Activated CD8-positive, alpha-beta T cell treated with anti-CD3 and anti-CD28 coated beads for 36 hours (primary cell): ENCODE data around the gene KISS1R. TPM values are rescaled to one million over a fixed set of nuclear protein-coding genes. Genes with fewer than 3 reads are reported as not detected.

Source experiments
- ATAC-seq: fragments of 200-7000 bp; cut with Tn5 transposase; one replicate; pipeline ENCODE4 v1.10.0; 2021; ENCODE audit warnings: mild to moderate bottlenecking, moderate library complexity
- CTCF ChIA-PET: fragments of 350-600 bp; sonication (Branson Sonifier 250); formaldehyde crosslinking; loops from one replicate; lab custom pipeline; 2021; ENCODE audit warnings: antibody characterized with exemption; lab: Charles Lee
- POLR2A ChIA-PET: fragments of 350-600 bp; sonication (Branson Sonifier 250); formaldehyde crosslinking; loops from one replicate; lab custom pipeline; 2021; ENCODE audit warnings: antibody characterized with exemption; lab: Charles Lee
- DNase-seq: peaks from one replicate; pipeline ENCODE4 v3.0.0-alpha.2; 2020
- H3K27ac Mint-ChIP-seq: one replicate; pipeline ENCODE4 v1.8.0; 2021; ENCODE audit warnings: mild to moderate bottlenecking, mixed read lengths
- H3K27me3 Mint-ChIP-seq: one replicate; pipeline ENCODE4 v1.8.0; 2021; ENCODE audit warnings: mixed read lengths
- H3K36me3 Mint-ChIP-seq: one replicate; pipeline ENCODE4 v1.8.0; 2021; ENCODE audit warnings: low read depth, mixed read lengths
- H3K4me1 Mint-ChIP-seq: one replicate; pipeline ENCODE4 v1.8.0; 2021; ENCODE audit warnings: low read depth, mixed read lengths
- H3K4me3 Mint-ChIP-seq: one replicate; pipeline ENCODE4 v1.8.0; 2021; ENCODE audit warnings: mild to moderate bottlenecking, moderate library complexity, mixed read lengths
- H3K9me3 Mint-ChIP-seq: one replicate; pipeline ENCODE4 v1.8.0; 2021; ENCODE audit warnings: mixed read lengths
- intact Hi-C: fragments of 100-400 bp; cut with micrococcal nuclease; formaldehyde crosslinking; loops from one replicate; pipeline ENCODE4 v1.10.0; 2022
- total RNA-seq, 2 experiments: library from RNA; stranded (reverse); gene quantifications; one replicate each; pipeline ENCODE4 v1.2.3, GENCODE V29; 2021
- TF ChIP-seq, protein P1 (sequence below): fragments of 200-600 bp; IDR thresholded peaks from one replicate; pipeline ENCODE4 v1.8.0; 2022; ENCODE audit warnings: antibody characterized with exemption, mild to moderate bottlenecking

KISS1R gene
- total RNA-seq, 2 experiments from 2014 or later: 14.0 to 15.5 TPM

DNA sequence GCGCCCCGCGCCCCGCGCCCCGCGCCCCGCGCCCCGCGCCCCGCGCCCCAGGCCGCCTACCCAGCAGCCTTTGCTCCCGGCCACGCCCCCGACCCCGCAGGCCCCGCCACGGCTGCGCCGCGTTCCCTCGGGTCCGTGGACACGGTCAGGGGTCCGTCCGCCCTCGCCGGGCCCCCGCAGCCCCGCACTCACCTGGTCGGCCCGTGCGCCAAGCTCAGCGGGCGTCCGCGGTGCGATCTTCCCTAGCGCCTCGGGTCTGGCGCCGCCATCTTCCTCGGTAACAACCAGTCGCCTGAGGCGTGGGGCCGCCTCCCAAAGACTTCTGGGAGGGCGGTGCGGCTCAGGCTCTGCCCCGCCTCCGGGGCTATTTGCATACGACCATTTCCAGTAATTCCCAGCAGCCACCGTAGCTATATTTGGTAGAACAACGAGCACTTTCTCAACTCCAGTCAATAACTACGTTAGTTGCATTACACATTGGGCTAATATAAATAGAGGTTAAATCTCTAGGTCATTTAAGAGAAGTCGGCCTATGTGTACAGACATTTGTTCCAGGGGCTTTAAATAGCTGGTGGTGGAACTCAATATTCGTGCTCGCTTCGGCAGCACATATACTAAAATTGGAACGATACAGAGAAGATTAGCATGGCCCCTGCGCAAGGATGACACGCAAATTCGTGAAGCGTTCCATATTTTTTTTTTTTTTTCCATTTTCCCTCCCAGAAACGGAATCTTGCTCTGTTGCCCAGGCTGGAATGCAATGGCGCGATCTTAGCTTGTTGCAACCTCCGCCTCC, 24.0 kb upstream of the KISS1R start, which contains the start of the genes MED16 and RNU6-9:
TSS of gene MED16 (minus strand) at position 294 of the 796 bp plus-strand sequence. CDS start 2,056 bp downstream, outside the sequence.
TSS of gene RNU6-9 (plus strand) at position 591 of the 796 bp plus-strand sequence.
- DNase-seq (peak; percentile 95), ATAC-seq (peak; percentile 92)
- CTCF ChIA-PET: interaction anchor here (0.8 to 1.5 kb wide), 7 partner anchors 9 to 123 kb away, joined by 3 to 6 read pairs (median 5); partner anchors contain the start of genes KISS1R and WDR18
- Mint-ChIP-seq H3K9me3 (no peaks in the 10 kb centered on the region), H3K4me1 (peaks cover 13% of the 10 kb centered on the region), H3K36me3 (peaks cover 4% of the 10 kb centered on the region), H3K27ac (peak within 1 kb of the TSS; percentile 99), H3K27me3 (no peaks in the 10 kb centered on the region), H3K4me3 (peak within 1 kb of the TSS; percentile 76)
- intact Hi-C loops: no loop called here
- POLR2A ChIA-PET: interaction anchor here (0.6 to 1.9 kb wide), 11 partner anchors 9 to 133 kb away, joined by 3 to 15 read pairs (median 3); partner anchors contain the start of gene WDR18
- TF ChIP-seq, protein P1, sequence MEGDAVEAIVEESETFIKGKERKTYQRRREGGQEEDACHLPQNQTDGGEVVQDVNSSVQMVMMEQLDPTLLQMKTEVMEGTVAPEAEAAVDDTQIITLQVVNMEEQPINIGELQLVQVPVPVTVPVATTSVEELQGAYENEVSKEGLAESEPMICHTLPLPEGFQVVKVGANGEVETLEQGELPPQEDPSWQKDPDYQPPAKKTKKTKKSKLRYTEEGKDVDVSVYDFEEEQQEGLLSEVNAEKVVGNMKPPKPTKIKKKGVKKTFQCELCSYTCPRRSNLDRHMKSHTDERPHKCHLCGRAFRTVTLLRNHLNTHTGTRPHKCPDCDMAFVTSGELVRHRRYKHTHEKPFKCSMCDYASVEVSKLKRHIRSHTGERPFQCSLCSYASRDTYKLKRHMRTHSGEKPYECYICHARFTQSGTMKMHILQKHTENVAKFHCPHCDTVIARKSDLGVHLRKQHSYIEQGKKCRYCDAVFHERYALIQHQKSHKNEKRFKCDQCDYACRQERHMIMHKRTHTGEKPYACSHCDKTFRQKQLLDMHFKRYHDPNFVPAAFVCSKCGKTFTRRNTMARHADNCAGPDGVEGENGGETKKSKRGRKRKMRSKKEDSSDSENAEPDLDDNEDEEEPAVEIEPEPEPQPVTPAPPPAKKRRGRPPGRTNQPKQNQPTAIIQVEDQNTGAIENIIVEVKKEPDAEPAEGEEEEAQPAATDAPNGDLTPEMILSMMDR: no peak

GRCh38 chr19:896434-896833, 20.7 kb upstream of the KISS1R start:
- CTCF ChIA-PET: no interaction called here
- DNase-seq (no peak), ATAC-seq (no peak)
- Mint-ChIP-seq H3K27me3 (no peaks in the 10 kb centered on the region), H3K36me3 (peaks cover 9% of the 10 kb centered on the region), H3K4me3 (no peak overlapping the region), H3K27ac (no peak overlapping the region), H3K9me3 (no peaks in the 10 kb centered on the region), H3K4me1 (peaks cover 14% of the 10 kb centered on the region)
- intact Hi-C loops: no loop called here
- TF ChIP-seq, protein P1: no peak
- POLR2A ChIA-PET: interaction anchor here (0.7 kb wide), 2 partner anchors 13 to 42 kb away, joined by 3 read pairs; no protein-coding TSS in a partner anchor

- no peak for DNase-seq
- ChIA-PET CTCF (interaction anchor here (1.1 kb wide), 1 partner anchor 105 kb away, joined by 3 read pairs; no protein-coding TSS in a partner anchor), POLR2A (interaction anchor here (0.7 kb wide), 1 partner anchor 12 kb away, joined by 3 read pairs; no protein-coding TSS in a partner anchor)
- Mint-ChIP-seq H3K4me3 (no peak overlapping the region), H3K4me1 (peaks cover 15% of the 10 kb centered on the region), H3K27ac (no peak overlapping the region), H3K27me3 (no peaks in the 10 kb centered on the region), H3K36me3 (peaks cover 9% of the 10 kb centered on the region), H3K9me3 (no peaks in the 10 kb centered on the region)
- intact Hi-C loops: no loop called here
- TF ChIP-seq, protein P1: no peak
- no peak for ATAC-seq
These were observed 20.1 kb upstream of the KISS1R start for GRCh38 chr19:896999-897398.

DNA sequence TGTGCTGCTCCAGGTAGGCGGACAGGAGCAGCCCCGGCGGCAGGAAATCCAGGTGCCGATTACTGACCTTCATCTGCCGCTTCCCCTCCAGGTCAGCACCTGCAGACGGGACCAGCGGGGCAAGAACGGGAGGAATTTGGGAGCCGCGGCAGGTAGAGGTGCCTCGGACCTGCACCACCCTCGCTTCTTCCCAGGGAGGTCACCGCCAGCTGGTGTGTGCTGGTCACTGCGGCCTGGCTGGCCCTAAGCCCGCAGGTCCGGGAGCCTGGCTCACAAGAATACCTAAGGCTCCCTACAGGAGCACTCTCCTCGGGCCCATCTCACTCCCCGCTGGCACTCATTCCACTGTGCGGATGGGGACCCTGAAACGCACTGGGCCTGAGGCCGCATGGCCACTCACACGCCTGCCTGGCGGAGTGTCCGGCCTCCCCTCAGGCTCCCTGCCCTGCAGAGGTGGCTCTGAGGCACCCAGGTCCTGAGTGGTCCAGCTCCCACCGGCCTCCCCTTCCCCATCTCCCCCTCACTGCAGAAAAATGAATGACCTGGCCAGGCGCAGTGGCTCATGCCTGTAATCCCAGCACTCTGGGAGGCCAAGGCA, 19.6 kb upstream of the KISS1R start:
- H3K4me1 Mint-ChIP-seq: peaks cover 12% of the 10 kb centered on the region
- TF ChIP-seq, protein P1: no peak
- no peak overlapping the region for H3K27ac Mint-ChIP-seq
- intact Hi-C loops: no loop called here
- ATAC-seq: no peak
- H3K4me3 Mint-ChIP-seq: no peak overlapping the region
- CTCF ChIA-PET: interaction anchor here (1.1 kb wide), 1 partner anchor 104 kb away, joined by 3 read pairs; no protein-coding TSS in a partner anchor
- peaks cover 9% of the 10 kb centered on the region for H3K36me3 Mint-ChIP-seq
- no peaks in the 10 kb centered on the region for H3K27me3 Mint-ChIP-seq
- POLR2A ChIA-PET: interaction anchor here (0.7 to 1.2 kb wide), 2 partner anchors 12 kb away, joined by 3 read pairs; no protein-coding TSS in a partner anchor
- H3K9me3 Mint-ChIP-seq: no peaks in the 10 kb centered on the region
- no peak for DNase-seq
